Naive thymus-derived CD4-positive, alpha-beta T cell (primary cell): ENCODE measurements around the gene PRDM13. TPM values are rescaled to one million over a fixed set of nuclear protein-coding genes. Genes with fewer than 3 reads are reported as not detected.

ENCODE experiments used
- ATAC-seq: fragments of 150-1000 bp; cut with Tn5 transposase; 2 replicates; pipeline ENCODE4 v1.10.0; 2021; ENCODE audit warnings: mild to moderate bottlenecking, moderate library complexity
- CTCF ChIA-PET: fragments of 350-600 bp; sonication (Branson Sonifier 250); formaldehyde crosslinking; loops from one replicate; lab custom pipeline; 2021; ENCODE audit warnings: antibody characterized with exemption; lab: Charles Lee
- POLR2A ChIA-PET: fragments of 350-600 bp; sonication (Branson Sonifier 250); formaldehyde crosslinking; loops from one replicate; lab custom pipeline; 2021; ENCODE audit warnings: antibody characterized with exemption, inconsistent platforms; lab: Charles Lee
- DNase-seq, 9 donors: peaks; one replicate each; pipeline versions ENCODE4 v3.0.0 to v3.0.0-alpha.2; 2020 to 2022; ENCODE audit warnings: mixed read lengths in 1 of 9
- H3K27ac ChIP-seq: one replicate; pipeline ENCODE4 v1.7.0; 2013; ENCODE audit warnings: mild to moderate bottlenecking, low read depth, low read length, moderate library complexity
- H3K27me3 ChIP-seq, 2 donors: one replicate each; pipeline ENCODE4 v1.7.0; 2013; ENCODE audit warnings: low read length in 2 of 2, mild to moderate bottlenecking in 2 of 2, moderate library complexity in 2 of 2; ENCODE audit not compliant: control insufficient read depth in 2 of 2, insufficient read depth in 2 of 2
- H3K36me3 ChIP-seq, 3 experiments: 1 replicate in 2 of 3; 2 replicates in 1 of 3; pipeline ENCODE4 v1.7.0; 2013; ENCODE audit warnings: low read length in 3 of 3, mild to moderate bottlenecking in 3 of 3, moderate library complexity in 1 of 3; ENCODE audit not compliant: insufficient read depth in 3 of 3, control insufficient read depth in 2 of 3
- H3K4me1 ChIP-seq, 2 donors: one replicate each; pipeline ENCODE4 v1.7.0; 2013; ENCODE audit warnings: low read length in 2 of 2, mild to moderate bottlenecking in 2 of 2, moderate library complexity in 1 of 2; ENCODE audit not compliant: control insufficient read depth in 2 of 2, insufficient read depth in 2 of 2
- H3K4me3 ChIP-seq: 2 replicates; pipeline ENCODE4 v1.7.0; 2013; ENCODE audit warnings: mild to moderate bottlenecking, low read length
- H3K9me3 ChIP-seq, 3 experiments: 1 replicate in 2 of 3; 2 replicates in 1 of 3; pipeline ENCODE4 v1.7.0; 2013; ENCODE audit warnings: low read length in 3 of 3; ENCODE audit not compliant: control insufficient read depth in 2 of 3
- H3K27ac Mint-ChIP-seq, 9 donors: one replicate each; pipeline ENCODE4 v1.8.0; 2020 to 2022; ENCODE audit warnings: mixed read lengths in 9 of 9, mild to moderate bottlenecking in 8 of 9, moderate library complexity in 5 of 9, inconsistent platforms in 2 of 9
- H3K27me3 Mint-ChIP-seq, 5 donors: one replicate each; pipeline ENCODE4 v1.8.0; 2021 to 2022; ENCODE audit warnings: mixed read lengths in 5 of 5, mild to moderate bottlenecking in 1 of 5
- H3K36me3 Mint-ChIP-seq, 5 donors: one replicate each; pipeline ENCODE4 v1.8.0; 2020 to 2022; ENCODE audit warnings: mixed read lengths in 5 of 5, mild to moderate bottlenecking in 3 of 5, inconsistent platforms in 1 of 5
- H3K4me1 Mint-ChIP-seq, 7 donors: one replicate each; pipeline ENCODE4 v1.8.0; 2020 to 2022; ENCODE audit warnings: mixed read lengths in 7 of 7, mild to moderate bottlenecking in 3 of 7, inconsistent platforms in 1 of 7
- H3K4me3 Mint-ChIP-seq, 10 donors: one replicate each; pipeline ENCODE4 v1.8.0; 2020 to 2022; ENCODE audit warnings: mild to moderate bottlenecking in 10 of 10, mixed read lengths in 10 of 10, moderate library complexity in 6 of 10, inconsistent platforms in 2 of 10
- H3K9me3 Mint-ChIP-seq, 11 donors: one replicate each; pipeline ENCODE4 v1.8.0; 2020 to 2022; ENCODE audit warnings: mixed read lengths in 11 of 11, mild to moderate bottlenecking in 4 of 11, inconsistent platforms in 1 of 11, moderate library complexity in 1 of 11
- intact Hi-C, 2 donors: fragments of 100-400 bp; cut with micrococcal nuclease; formaldehyde crosslinking; loops; one replicate each; pipeline ENCODE4 v1.15.1; 2023
- polyA plus RNA-seq, 2 donors: library from polyadenylated mRNA; unstranded; fragments of 300-500 nt; fragmentation: Illumina TruSeq; gene quantifications; one replicate each; pipeline ENCODE4 v1.2.3, GENCODE V29; 2021
- total RNA-seq, 6 experiments: library from RNA in 5 of 6; stranded (reverse) in 5 of 6; gene quantifications; 1 replicate in 5 of 6; 2 replicates in 1 of 6; pipeline ENCODE4 v1.2.3 and lab custom pipeline; 2021 to 2026

Gene PRDM13
- not detected for total RNA-seq
- not detected for polyA plus RNA-seq
- not detected for total RNA-seq (lab: John Stamatoyannopoulos, UW)

GRCh38 chr6:99606656-99607415 lies at the start of gene PRDM13:
Gene PRDM13 (plus strand): TSS chr6:99606833. CDS start chr6:99607035, 202 bp downstream.
- Mint-ChIP-seq H3K9me3 (peaks cover 3 to 32% (median 13%) of the 10 kb centered on the region in 11 donors), H3K27ac (peak within 1 kb of the TSS in 2 of 9 donors; percentile 62 to 73), H3K36me3 (peaks cover 0 to 6% (median 0%) of the 10 kb centered on the region in 5 donors), H3K4me3 (peak within 1 kb of the TSS in 5 of 10 donors; percentile 7 to 69 (median 40)), H3K27me3 (peaks cover 82 to 95% (median 88%) of the 10 kb centered on the region in 5 donors), H3K4me1 (peaks cover 25 to 57% (median 35%) of the 10 kb centered on the region in 7 donors)
- intact Hi-C loops = loop anchor here in 1 of 2 donors (2.0 to 5.0 kb wide), 2 partner anchors 776 to 840 kb away; no protein-coding TSS in a partner anchor
- H3K36me3 ChIP-seq = no peaks in the 10 kb centered on the region
- peaks cover 0 to 4% (median 0%) of the 10 kb centered on the region in 3 experiments for H3K9me3 ChIP-seq
- H3K4me3 ChIP-seq = no peak within 1 kb of the TSS
- peaks cover 24 to 28% of the 10 kb centered on the region in 2 donors for H3K4me1 ChIP-seq
- POLR2A ChIA-PET = no interaction called here
- no peak for ATAC-seq
- peak in 1 of 9 donors; percentile 25 for DNase-seq
- CTCF ChIA-PET = no interaction called here
- H3K27ac ChIP-seq = no peak within 1 kb of the TSS
- H3K27me3 ChIP-seq = peaks cover 47% of the 10 kb centered on the region in 2 donors

- Mint-ChIP-seq H3K27me3 (no peaks in the 10 kb centered on the region), H3K4me3 (no peak overlapping the region), H3K4me1 (peaks cover 0 to 14% (median 13%) of the 10 kb centered on the region in 7 donors), H3K9me3 (no peaks in the 10 kb centered on the region), H3K36me3 (peaks cover 18 to 46% (median 39%) of the 10 kb centered on the region in 5 donors), H3K27ac (no peak overlapping the region)
- Histone ChIP-seq H3K36me3 (peaks cover 3 to 47% (median 7%) of the 10 kb centered on the region in 3 experiments), H3K4me1 (no peaks in the 10 kb centered on the region), H3K27me3 (no peaks in the 10 kb centered on the region), H3K9me3 (no peaks in the 10 kb centered on the region), H3K27ac (no peak overlapping the region), H3K4me3 (no peak overlapping the region)
- POLR2A ChIA-PET = no interaction called here
- DNase-seq (no peak), ATAC-seq (no peak)
- CTCF ChIA-PET = no interaction called here
- intact Hi-C loops = loop anchor here in 1 of 2 donors (2.0 kb wide), 1 partner anchor 14 kb away; no protein-coding TSS in a partner anchor
Observed at GRCh38 chr6:99559057-99559456, 47.6 kb upstream of the PRDM13 start.

DNA sequence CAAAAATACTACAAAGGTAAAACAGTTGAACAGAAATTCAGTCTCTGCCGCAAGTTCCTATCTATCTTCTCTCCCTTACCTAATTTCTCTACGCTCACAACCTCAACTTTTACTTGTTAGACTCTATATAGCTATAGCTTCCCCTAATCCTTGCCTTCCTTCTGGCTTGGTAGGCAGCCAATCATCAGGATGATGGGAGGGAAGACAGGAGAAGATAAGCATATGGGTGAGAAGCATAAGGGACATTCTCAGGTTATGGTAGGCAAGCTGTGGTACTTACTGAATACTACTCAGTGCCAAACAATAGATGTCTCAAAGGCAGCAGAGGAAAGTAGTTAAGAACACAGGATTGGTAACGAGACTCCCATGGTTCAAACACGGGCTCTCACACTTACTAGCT lies 46.0 kb upstream of the PRDM13 start:
- no peaks in the 10 kb centered on the region for H3K9me3 ChIP-seq
- peaks cover 0 to 30% (median 23%) of the 10 kb centered on the region in 7 donors for H3K4me1 Mint-ChIP-seq
- no peak for ATAC-seq
- POLR2A ChIA-PET = no interaction called here
- no peak for DNase-seq
- H3K27me3 ChIP-seq = no peaks in the 10 kb centered on the region
- H3K4me3 ChIP-seq = no peak overlapping the region
- no peaks in the 10 kb centered on the region for H3K27me3 Mint-ChIP-seq
- H3K27ac ChIP-seq = no peak overlapping the region
- H3K27ac Mint-ChIP-seq = no peak overlapping the region
- no peaks in the 10 kb centered on the region for H3K9me3 Mint-ChIP-seq
- CTCF ChIA-PET = no interaction called here
- intact Hi-C loops = loop anchor here (10.0 kb wide), 2 partner anchors 616 to 1324 kb away; partner anchors contain the start of genes ASCC3 (in 1 of the 2) and FBXL4 (in 1 of the 2)
- no peaks in the 10 kb centered on the region for H3K4me1 ChIP-seq
- H3K4me3 Mint-ChIP-seq = no peak overlapping the region
- peaks cover 3 to 39% (median 7%) of the 10 kb centered on the region in 3 experiments for H3K36me3 ChIP-seq
- peaks cover 14 to 33% (median 25%) of the 10 kb centered on the region in 5 donors for H3K36me3 Mint-ChIP-seq

DNA sequence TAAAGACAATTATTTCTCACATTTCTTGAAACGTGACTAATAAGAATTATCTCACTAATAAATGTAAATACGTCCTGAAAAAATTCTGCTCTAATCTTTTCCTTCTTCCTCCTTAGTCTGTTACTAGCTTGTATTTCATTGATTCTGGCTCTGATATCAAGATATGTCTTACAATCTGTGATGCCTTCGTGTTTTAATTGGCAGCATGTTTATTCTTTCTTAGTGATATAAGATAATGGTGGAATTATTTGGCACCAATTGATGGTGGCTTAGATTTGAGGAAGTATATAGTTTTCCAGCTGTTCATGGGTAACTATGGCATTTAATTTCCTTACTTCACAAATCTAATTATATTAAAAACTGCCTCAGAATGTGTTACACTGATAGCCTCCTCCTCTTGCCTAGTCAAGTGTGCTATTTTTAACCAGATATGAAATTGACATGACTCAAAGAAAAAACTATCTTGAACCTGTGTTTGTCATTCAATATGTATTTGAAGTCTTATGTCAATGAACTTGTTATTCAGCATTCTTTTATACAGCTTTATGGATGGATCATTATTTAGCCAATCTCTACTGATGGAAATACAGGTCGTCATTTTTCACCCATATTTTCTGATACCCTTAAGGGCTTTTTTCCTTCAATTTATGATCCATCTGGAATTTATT lies 43.4 kb upstream of the PRDM13 start:
- intact Hi-C loops = loop anchor here (10.0 kb wide), 2 partner anchors 618 to 1322 kb away; partner anchors contain the start of genes ASCC3 (in 1 of the 2) and FBXL4 (in 1 of the 2)

GRCh38 chr6:99568103-99568933 lies 38.3 kb upstream of the PRDM13 start, which contains the start of gene CCNC:
Gene CCNC (minus strand): TSS chr6:99568660. CDS start chr6:99568527, 133 bp downstream.
- H3K36me3 ChIP-seq = peaks cover 0 to 9% (median 0%) of the 10 kb centered on the region in 3 experiments
- peaks cover 7 to 9% of the 10 kb centered on the region in 2 donors for H3K4me1 ChIP-seq
- Mint-ChIP-seq H3K4me1 (peaks cover 20 to 55% (median 38%) of the 10 kb centered on the region in 7 donors), H3K27ac (peak within 1 kb of the TSS; percentile 89 to 99 (median 94)), H3K4me3 (peak within 1 kb of the TSS; percentile 92 to 100 (median 98)), H3K36me3 (peaks cover 0 to 5% (median 0%) of the 10 kb centered on the region in 5 donors), H3K9me3 (peaks cover 0 to 2% (median 0%) of the 10 kb centered on the region in 11 donors), H3K27me3 (peaks cover 0 to under 1% (median 0%) of the 10 kb centered on the region in 5 donors)
- ChIA-PET CTCF (interaction anchor here (0.8 to 1.0 kb wide), 2 partner anchors 47 to 48 kb away, joined by 3 read pairs; no protein-coding TSS in a partner anchor), POLR2A (interaction anchor here (0.6 to 1.9 kb wide), 8 partner anchors 9 to 174 kb away, joined by 3 to 19 read pairs (median 6); partner anchors contain the start of genes COQ3 and PNISR)
- H3K4me3 ChIP-seq = peak within 1 kb of the TSS; percentile 87
- H3K27ac ChIP-seq = peak within 1 kb of the TSS; percentile 84
- no peaks in the 10 kb centered on the region for H3K9me3 ChIP-seq
- DNase-seq (peak; percentile 74 to 91 (median 87)), ATAC-seq (peak; percentile 99)
- no peaks in the 10 kb centered on the region for H3K27me3 ChIP-seq
- intact Hi-C loops = loop anchor here (1.0 to 10.0 kb wide), 10 partner anchors 16 to 1316 kb away; partner anchors contain the start of genes FBXL4 (in 2 of the 2), PNISR (in 2 of the 2), USP45 (in 2 of the 2) and ASCC3 (in 1 of the 2)

More for the DNA sequence above, 43.4 kb upstream of the PRDM13 start:
- H3K9me3 ChIP-seq = no peaks in the 10 kb centered on the region
- Mint-ChIP-seq H3K27me3 (no peaks in the 10 kb centered on the region), H3K27ac (no peak overlapping the region), H3K36me3 (peaks cover 0 to 18% (median 7%) of the 10 kb centered on the region in 5 donors), H3K4me1 (peaks cover 11 to 53% (median 38%) of the 10 kb centered on the region in 7 donors), H3K4me3 (no peak overlapping the region), H3K9me3 (no peaks in the 10 kb centered on the region)
- no peak for ATAC-seq
- POLR2A ChIA-PET = interaction anchor here (0.6 kb wide), 1 partner anchor 20 kb away, joined by 3 read pairs; no protein-coding TSS in a partner anchor
- DNase-seq = no peak
- H3K36me3 ChIP-seq = peaks cover 0 to 21% (median 7%) of the 10 kb centered on the region in 3 experiments
- CTCF ChIA-PET = interaction anchor here (0.6 kb wide), 1 partner anchor 168 kb away, joined by 3 read pairs; no protein-coding TSS in a partner anchor
- peaks cover 7 to 9% of the 10 kb centered on the region in 2 donors for H3K4me1 ChIP-seq
- no peak overlapping the region for H3K4me3 ChIP-seq
- H3K27ac ChIP-seq = no peak overlapping the region
- no peaks in the 10 kb centered on the region for H3K27me3 ChIP-seq
